GM21515 (cell line): ENCODE data around the gene VSNL1.

ENCODE experiments used
- ATAC-seq: cut with Tn5 transposase; IDR thresholded peaks from one replicate; pipeline ENCODE4 v1.9.1; 2021; ENCODE audit not compliant: unreplicated experiment

The VSNL1 gene

GRCh38 chr2:17610521-17610920, 70.0 kb downstream of the VSNL1 start:
- ATAC-seq = no peak

- no peak for ATAC-seq
Measured at GRCh38 chr2:17611036-17611435, 70.5 kb downstream of the VSNL1 start.

- no peak for ATAC-seq
Measured at GRCh38 chr2:17614174-17614930, 73.9 kb downstream of the VSNL1 start.

- ATAC-seq = no peak
Measured at GRCh38 chr2:17615147-17615546, 74.7 kb downstream of the VSNL1 start.

- no peak for ATAC-seq
Measured at GRCh38 chr2:17615728-17616351, 75.3 kb downstream of the VSNL1 start.

- ATAC-seq = no peak
Measured at GRCh38 chr2:17616405-17616804, 75.9 kb downstream of the VSNL1 start.

GRCh38 chr2:17617516-17617915, 77.0 kb downstream of the VSNL1 start:
- ATAC-seq = no peak

- ATAC-seq = no peak
Measured at GRCh38 chr2:17617955-17618354, 77.5 kb downstream of the VSNL1 start.

- ATAC-seq = no peak
Measured at GRCh38 chr2:17620280-17620679, 79.8 kb downstream of the VSNL1 start.

- ATAC-seq = no peak
Measured at GRCh38 chr2:17620841-17621240, 80.3 kb downstream of the VSNL1 start.

- no peak for ATAC-seq
Measured at GRCh38 chr2:17621781-17622180, 81.3 kb downstream of the VSNL1 start.

- no peak for ATAC-seq
Measured at GRCh38 chr2:17625446-17625845, 85.0 kb downstream of the VSNL1 start.

- ATAC-seq = no peak
Measured at GRCh38 chr2:17626986-17627385, 86.5 kb downstream of the VSNL1 start.

- ATAC-seq = no peak
Measured at GRCh38 chr2:17627434-17627833, 86.9 kb downstream of the VSNL1 start.

- ATAC-seq = no peak
Measured at GRCh38 chr2:17628349-17629261, 88.1 kb downstream of the VSNL1 start.

- no peak for ATAC-seq
Measured at GRCh38 chr2:17630089-17630488, 89.6 kb downstream of the VSNL1 start.

GRCh38 chr2:17634997-17635396, 94.5 kb downstream of the VSNL1 start:
- no peak for ATAC-seq

- no peak for ATAC-seq
Measured at GRCh38 chr2:17636257-17636656, 95.8 kb downstream of the VSNL1 start.

- ATAC-seq = no peak
Measured at GRCh38 chr2:17637131-17637906, 96.8 kb downstream of the VSNL1 start.

GRCh38 chr2:17638196-17638743, 97.8 kb downstream of the VSNL1 start:
- no peak for ATAC-seq

- ATAC-seq = no peak
Measured at GRCh38 chr2:17640406-17640805, 99.9 kb downstream of the VSNL1 start.
